HepG2 (cell line): ENCODE results near the gene EMILIN3. TPM values are rescaled to one million over a fixed set of nuclear protein-coding genes. Genes with fewer than 3 reads are reported as not detected.

Experiments used
- BHLHE40 ChIP-seq: IDR thresholded peaks from 2 replicates; pipeline ENCODE4 v1.6.1; 2011; ENCODE audit warnings: low read length, improper control_type of control experiment
- GMEB1 ChIP-seq: sonication (generic); formaldehyde crosslinking; IDR thresholded peaks from 2 replicates; pipeline ENCODE4 v1.5.1; 2020; ENCODE audit warnings: missing genetic modification reagents, mild to moderate bottlenecking, borderline replicate concordance
- IRF2 ChIP-seq: IDR thresholded peaks from 2 replicates; pipeline ENCODE4 v1.6.1; 2018; ENCODE audit warnings: missing genetic modification reagents, missing compliant biosample characterization
- MEF2D ChIP-seq: sonication (generic); formaldehyde crosslinking; IDR thresholded peaks from 2 replicates; pipeline ENCODE4 v1.5.1; 2020; ENCODE audit warnings: mild to moderate bottlenecking, missing genetic modification reagents
- PHF8 ChIP-seq: sonication (generic); formaldehyde crosslinking; IDR thresholded peaks from 2 replicates; pipeline ENCODE4 v1.5.0; 2020; ENCODE audit warnings: missing genetic modification reagents
- RXRA ChIP-seq: sonication (generic); formaldehyde crosslinking; IDR thresholded peaks from 2 replicates; pipeline ENCODE4 v1.5.1; 2020; ENCODE audit warnings: missing genetic modification reagents
- SOX13 ChIP-seq, 3 experiments: fragments of 450-650 bp in 1 of 3; sonication (generic) in 1 of 3; formaldehyde crosslinking in 1 of 3; IDR thresholded peaks in 2 of 3; conservative IDR thresholded peaks in 1 of 3; 2 replicates each; pipeline versions ENCODE4 v1.5.0 to v1.6.1; 2016 to 2020; ENCODE audit warnings: antibody characterized with exemption in 1 of 3, mild to moderate bottlenecking in 1 of 3, missing compliant biosample characterization in 1 of 3, missing genetic modification reagents in 1 of 3, moderate library complexity in 1 of 3
- SPEN ChIP-seq: sonication (generic); formaldehyde crosslinking; IDR thresholded peaks from 2 replicates; pipeline ENCODE4 v1.5.1; 2020; ENCODE audit warnings: low read depth, mild to moderate bottlenecking, missing genetic modification reagents
- TAF1 ChIP-seq: sonication (generic); formaldehyde crosslinking; IDR thresholded peaks from 2 replicates; pipeline ENCODE4 v1.4.0; 2020; ENCODE audit warnings: missing genetic modification reagents
- TEAD3 ChIP-seq: optimal IDR thresholded peaks from 2 replicates; pipeline ENCODE3; 2016; ENCODE audit warnings: borderline replicate concordance
- ZBTB38 ChIP-seq: sonication (generic); formaldehyde crosslinking; IDR thresholded peaks from 2 replicates; pipeline ENCODE4 v1.5.1; 2020; ENCODE audit warnings: mild to moderate bottlenecking, missing genetic modification reagents
- ZBTB4 ChIP-seq: sonication (generic); formaldehyde crosslinking; IDR thresholded peaks from 2 replicates; pipeline ENCODE4 v1.4.0; 2020; ENCODE audit warnings: missing genetic modification reagents, mild to moderate bottlenecking, borderline replicate concordance
- ZFP1 ChIP-seq: IDR thresholded peaks from 2 replicates; pipeline ENCODE4 v1.6.1; 2016
- ZNF264 ChIP-seq: sonication (generic); formaldehyde crosslinking; IDR thresholded peaks from 2 replicates; pipeline ENCODE4 v1.4.0; 2020; ENCODE audit warnings: missing genetic modification reagents
- ZNF781 ChIP-seq: sonication (generic); formaldehyde crosslinking; IDR thresholded peaks from 2 replicates; pipeline ENCODE4 v1.5.1; 2020; ENCODE audit warnings: borderline replicate concordance, mild to moderate bottlenecking, missing genetic modification reagents; ENCODE audit errors: not compliant biosample characterization
- ZNF788 ChIP-seq: sonication (generic); formaldehyde crosslinking; IDR thresholded peaks from 2 replicates; pipeline ENCODE4 v1.5.0; 2020; ENCODE audit warnings: mild to moderate bottlenecking, missing genetic modification reagents, borderline replicate concordance
- polyA plus RNA-seq, 8 experiments: library from polyadenylated mRNA; depleted of rRNA in 3 of 8; stranded (reverse) in 7 of 8; unstranded in 1 of 8; fragments of >200 nt; fragmentation: Illumina TruSeq in 4 of 8; extraction: Trizol in 4 of 8; gene quantifications; 2 replicates each; pipeline versions ENCODE4 v1.2.1 to v1.2.3, GENCODE V29; 2011 to 2016; ENCODE audit warnings: low read depth in 4 of 8, missing spikeins in 1 of 8, mixed read lengths in 1 of 8; ENCODE audit not compliant: insufficient read depth in 1 of 8
- total RNA-seq, 5 experiments: library from RNA; depleted of rRNA; stranded (reverse); fragments of >200 nt; fragmentation: Illumina TruSeq; extraction: Trizol; gene quantifications; 2 replicates each; pipeline ENCODE4 v1.2.3, GENCODE V29; 2016; ENCODE audit warnings: low read depth in 1 of 5
- TF ChIP-seq, protein P1 (sequence below): sonication (generic); formaldehyde crosslinking; IDR thresholded peaks from 2 replicates; pipeline ENCODE4 v1.5.0; 2020; ENCODE audit warnings: mild to moderate bottlenecking, missing genetic modification reagents, moderate library complexity
- TF ChIP-seq, protein P2 (sequence below): sonication (generic); IDR thresholded peaks from 2 replicates; pipeline ENCODE4 v1.6.1; 2016; ENCODE audit warnings: low read depth, borderline replicate concordance
- TF ChIP-seq, protein P3 (sequence below): sonication (generic); formaldehyde crosslinking; IDR thresholded peaks from 2 replicates; pipeline ENCODE4 v1.8.0; 2022; ENCODE audit warnings: mild to moderate bottlenecking, missing genetic modification reagents, moderate library complexity

Gene EMILIN3
- total and polyA plus RNA-seq, 2 of the 13 experiments (the other 11 are each of a cell fraction or from before 2014, with no cell fraction given): 0.25 to 0.29 TPM

DNA sequence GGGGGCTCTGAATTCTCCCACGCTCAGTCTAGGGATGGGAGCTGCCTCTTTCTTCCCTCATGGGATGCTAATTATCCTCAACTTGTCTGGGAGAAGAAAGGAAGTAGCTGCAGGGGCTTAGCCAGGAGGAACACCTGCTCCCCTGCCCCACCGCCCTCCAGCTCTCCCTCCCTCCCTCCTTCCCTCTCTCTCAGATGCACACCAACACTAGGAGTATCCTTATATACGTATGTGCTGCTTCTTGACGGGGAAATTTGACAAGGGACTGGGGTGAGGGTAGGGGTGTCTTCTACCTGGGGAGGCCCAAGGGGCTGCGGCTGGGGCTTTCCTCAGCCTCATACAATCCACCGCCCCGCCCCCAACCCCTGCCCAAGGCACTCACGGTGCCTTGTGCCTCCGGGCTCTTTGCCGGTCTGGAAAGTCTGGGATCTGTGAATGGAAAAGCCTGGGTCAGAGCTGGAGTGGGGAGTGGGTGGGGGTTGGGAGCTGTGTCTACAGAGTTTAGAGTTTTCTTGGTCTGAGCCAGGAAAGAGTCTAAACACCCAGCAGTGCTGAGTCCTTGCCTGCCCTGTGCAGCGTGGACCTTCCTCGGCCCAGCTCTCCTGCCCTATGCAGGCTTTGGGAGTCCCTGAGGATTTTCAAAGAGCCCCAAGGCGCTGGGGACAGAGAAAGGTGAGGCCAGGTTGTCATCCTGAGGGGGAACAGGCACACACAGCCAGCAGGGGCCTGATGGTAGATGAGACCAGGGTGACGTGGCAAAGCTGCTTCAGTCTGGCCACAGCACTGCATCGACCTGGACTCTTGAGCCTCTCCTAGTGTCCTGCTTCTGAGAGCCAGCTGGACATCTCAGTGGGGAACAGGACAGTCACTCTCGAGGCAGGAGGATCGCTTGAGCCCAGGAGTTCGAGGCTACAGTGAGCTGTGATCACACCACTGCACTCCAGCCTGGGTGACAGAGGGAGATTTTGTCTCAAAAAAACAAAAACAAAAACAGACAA is 29.3 kb upstream of the EMILIN3 start (continued):
- 0 out of 2 replicates have a peak, but pooled peaks have one; percentile 35 for TF ChIP-seq ZFP1
- TF ChIP-seq PHF8: peak; percentile 48
- peak; percentile 75 for TF ChIP-seq TEAD3
- peak; percentile 34; the same call in 1 of the 2 replicates for TF ChIP-seq ZBTB4 (CRISPR knock-in tag)
- peak; percentile 64; the same call in 1 of the 2 replicates for TF ChIP-seq ZBTB38 (CRISPR knock-in tag)
- TF ChIP-seq TAF1 (CRISPR knock-in tag): peak; percentile 59; the same call in 1 of the 2 replicates
- 0 out of 2 replicates have a peak, but pooled peaks have one; percentile 38 for TF ChIP-seq ZNF264 (CRISPR knock-in tag)
- peak; percentile 20; the same call in 1 of the 2 replicates for TF ChIP-seq ZNF788 (CRISPR knock-in tag)
- TF ChIP-seq, protein P1, sequence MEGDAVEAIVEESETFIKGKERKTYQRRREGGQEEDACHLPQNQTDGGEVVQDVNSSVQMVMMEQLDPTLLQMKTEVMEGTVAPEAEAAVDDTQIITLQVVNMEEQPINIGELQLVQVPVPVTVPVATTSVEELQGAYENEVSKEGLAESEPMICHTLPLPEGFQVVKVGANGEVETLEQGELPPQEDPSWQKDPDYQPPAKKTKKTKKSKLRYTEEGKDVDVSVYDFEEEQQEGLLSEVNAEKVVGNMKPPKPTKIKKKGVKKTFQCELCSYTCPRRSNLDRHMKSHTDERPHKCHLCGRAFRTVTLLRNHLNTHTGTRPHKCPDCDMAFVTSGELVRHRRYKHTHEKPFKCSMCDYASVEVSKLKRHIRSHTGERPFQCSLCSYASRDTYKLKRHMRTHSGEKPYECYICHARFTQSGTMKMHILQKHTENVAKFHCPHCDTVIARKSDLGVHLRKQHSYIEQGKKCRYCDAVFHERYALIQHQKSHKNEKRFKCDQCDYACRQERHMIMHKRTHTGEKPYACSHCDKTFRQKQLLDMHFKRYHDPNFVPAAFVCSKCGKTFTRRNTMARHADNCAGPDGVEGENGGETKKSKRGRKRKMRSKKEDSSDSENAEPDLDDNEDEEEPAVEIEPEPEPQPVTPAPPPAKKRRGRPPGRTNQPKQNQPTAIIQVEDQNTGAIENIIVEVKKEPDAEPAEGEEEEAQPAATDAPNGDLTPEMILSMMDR (CRISPR knock-in tag): peak; percentile 50
- TF ChIP-seq IRF2: peak; percentile 74; the same call in 1 of the 2 replicates
- 0 out of 2 replicates have a peak, but pooled peaks have one; percentile 28 for TF ChIP-seq RXRA (CRISPR knock-in tag)
- TF ChIP-seq, protein P2, sequence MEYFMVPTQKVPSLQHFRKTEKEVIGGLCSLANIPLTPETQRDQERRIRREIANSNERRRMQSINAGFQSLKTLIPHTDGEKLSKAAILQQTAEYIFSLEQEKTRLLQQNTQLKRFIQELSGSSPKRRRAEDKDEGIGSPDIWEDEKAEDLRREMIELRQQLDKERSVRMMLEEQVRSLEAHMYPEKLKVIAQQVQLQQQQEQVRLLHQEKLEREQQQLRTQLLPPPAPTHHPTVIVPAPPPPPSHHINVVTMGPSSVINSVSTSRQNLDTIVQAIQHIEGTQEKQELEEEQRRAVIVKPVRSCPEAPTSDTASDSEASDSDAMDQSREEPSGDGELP: peak; percentile 72; the same call in 1 of the 2 replicates
- TF ChIP-seq GMEB1 (CRISPR knock-in tag): peak; percentile 14
- peak; percentile 12; the same call in 1 of the 2 replicates for TF ChIP-seq SPEN (CRISPR knock-in tag)
- no peak for TF ChIP-seq SOX13 (IDR thresholded peaks at IDR 0.05)
- no peak for TF ChIP-seq SOX13 (CRISPR knock-in tag; conservative IDR thresholded peaks at IDR 0.05 in 1 of 2, IDR thresholded peaks at IDR 0.05 in 1 of 2)
- TF ChIP-seq BHLHE40: no peak
- TF ChIP-seq, protein P3, sequence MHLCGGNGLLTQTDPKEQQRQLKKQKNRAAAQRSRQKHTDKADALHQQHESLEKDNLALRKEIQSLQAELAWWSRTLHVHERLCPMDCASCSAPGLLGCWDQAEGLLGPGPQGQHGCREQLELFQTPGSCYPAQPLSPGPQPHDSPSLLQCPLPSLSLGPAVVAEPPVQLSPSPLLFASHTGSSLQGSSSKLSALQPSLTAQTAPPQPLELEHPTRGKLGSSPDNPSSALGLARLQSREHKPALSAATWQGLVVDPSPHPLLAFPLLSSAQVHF (CRISPR knock-in tag): no peak
- peak; percentile 50; the same call in 1 of the 2 replicates for TF ChIP-seq MEF2D
- peak; percentile 86 for TF ChIP-seq ZNF781 (CRISPR knock-in tag)
